GM18867 (cell line): ENCODE results near the gene ADAM8.
"Not testable (repeated sequence)": the region's sequence is repeated elsewhere in the genome, so short reads cannot be mapped to it uniquely, and the experiment has no call there.

Experiments used
- ATAC-seq: cut with Tn5 transposase; IDR thresholded peaks from one replicate; pipeline ENCODE4 v1.9.1; 2021; ENCODE audit warnings: mild to moderate bottlenecking, moderate library complexity; ENCODE audit not compliant: unreplicated experiment

The ADAM8 gene

DNA sequence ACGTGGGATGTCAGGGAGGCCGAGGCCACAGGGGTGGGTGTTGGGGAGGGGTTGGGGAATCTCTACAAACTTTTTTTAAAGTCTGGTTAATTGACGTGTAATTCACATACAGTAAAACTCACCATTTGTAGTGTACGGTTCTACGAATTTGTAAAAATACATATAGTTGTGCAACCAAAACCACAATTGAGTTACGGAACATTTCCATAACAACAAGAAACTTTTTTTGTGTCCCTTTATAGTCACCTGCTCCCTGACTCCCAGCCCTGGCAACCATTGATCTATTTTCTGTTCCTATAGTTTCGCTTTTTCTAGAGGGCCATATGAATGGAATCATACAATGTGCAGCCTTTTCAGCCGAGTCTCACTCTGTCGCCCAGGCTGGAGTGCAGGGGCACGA is 41.9 kb downstream of the ADAM8 start:
- ATAC-seq = not testable (repeated sequence)

- ATAC-seq = no peak
These were observed 44.6 kb downstream of the ADAM8 start for GRCh38 chr10:133231946-133232574.

- no peak for ATAC-seq
These were observed 45.3 kb downstream of the ADAM8 start for GRCh38 chr10:133231244-133231945.

DNA sequence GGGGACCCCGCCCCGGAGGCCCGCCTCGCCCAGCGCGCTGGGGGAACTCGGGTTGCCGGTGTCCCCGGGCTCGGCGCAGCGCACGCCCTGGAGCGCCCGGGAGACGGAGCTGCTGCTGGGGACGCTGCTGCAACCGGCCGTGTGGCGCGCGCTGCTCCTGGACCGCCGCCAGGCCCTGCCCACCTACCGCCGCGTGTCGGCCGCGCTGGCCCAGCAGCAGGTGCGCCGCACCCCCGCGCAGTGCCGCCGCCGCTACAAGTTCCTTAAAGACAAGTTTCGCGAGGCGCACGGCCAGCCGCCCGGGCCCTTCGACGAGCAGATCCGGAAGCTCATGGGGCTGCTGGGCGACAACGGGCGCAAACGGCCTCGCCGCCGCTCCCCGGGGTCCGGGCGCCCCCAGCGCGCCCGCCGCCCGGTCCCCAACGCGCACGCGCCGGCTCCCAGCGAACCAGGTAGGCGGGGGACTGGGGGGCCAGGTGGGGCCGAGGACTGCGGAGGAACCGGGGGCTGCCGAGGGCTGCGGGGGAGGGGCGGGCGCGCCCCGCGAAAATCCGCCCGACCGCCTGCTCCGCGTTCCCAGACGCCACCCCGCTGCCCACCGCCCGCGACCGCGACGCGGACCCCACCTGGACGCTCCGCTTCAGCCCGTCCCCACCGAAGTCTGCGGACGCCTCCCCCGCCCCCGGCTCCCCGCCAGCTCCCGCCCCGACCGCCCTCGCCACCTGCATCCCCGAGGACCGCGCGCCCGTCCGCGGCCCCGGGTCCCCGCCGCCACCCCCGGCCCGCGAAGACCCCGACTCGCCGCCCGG is 46.1 kb downstream of the ADAM8 start:
- ATAC-seq = no peak

DNA sequence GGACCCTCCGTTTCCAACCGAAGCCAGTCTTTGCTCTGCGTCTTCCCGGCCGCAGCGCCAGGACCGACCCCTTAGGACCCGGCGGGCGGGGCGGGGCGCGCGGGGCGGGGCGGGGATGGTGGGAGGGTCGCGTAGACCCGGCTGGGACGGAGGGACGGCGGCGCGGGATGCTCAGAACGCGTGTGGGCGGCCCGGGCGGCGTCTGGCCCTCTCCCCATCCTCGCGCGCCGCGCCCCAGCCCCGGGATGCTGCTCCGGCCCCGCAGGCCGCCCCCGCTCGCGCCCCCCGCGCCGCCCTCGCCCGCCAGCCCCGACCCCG is 46.7 kb downstream of the ADAM8 start, which contains the start of gene UTF1:
TSS of gene UTF1 (plus strand) at position 174 of the 318 bp plus-strand sequence. CDS start at position 246, 72 bp downstream.
- ATAC-seq = no peak

DNA sequence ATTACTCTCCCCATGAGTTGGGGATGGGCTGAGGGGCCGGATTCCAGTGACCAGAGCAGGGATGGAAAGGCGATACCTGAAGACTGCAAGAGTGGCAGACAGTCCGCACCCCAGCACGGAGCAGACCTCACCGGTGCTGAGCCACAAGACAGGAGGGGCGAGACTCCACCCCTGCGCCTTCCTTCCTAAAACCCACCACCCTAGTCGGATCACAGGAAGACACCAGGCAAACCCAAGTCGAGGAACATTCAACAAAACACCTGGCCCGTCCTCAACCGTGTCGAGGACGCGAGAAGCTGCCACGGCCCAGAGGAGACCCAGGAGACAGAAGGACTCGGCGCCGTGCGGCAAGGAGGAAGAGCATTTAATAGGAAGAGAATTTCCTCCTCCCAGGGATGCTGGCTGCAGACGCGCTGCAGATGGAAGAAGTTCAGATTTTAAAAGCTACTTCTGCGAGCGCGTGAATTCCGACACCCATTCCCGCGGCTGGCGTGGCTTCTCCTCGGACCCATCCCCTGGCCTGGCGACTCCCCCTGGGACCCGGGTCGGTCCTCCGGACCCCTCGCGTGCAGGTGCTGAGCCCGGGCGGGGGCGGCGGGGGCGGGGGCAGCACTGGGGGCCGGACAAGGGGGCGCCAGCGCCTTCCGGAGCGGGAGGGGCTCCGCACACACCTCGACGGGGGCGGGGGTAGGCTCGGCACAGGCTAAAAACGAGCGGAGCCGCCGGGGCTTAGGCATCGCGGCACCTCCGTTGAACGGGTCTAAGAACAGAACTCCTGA is 47.2 kb downstream of the ADAM8 start:
- no peak for ATAC-seq

- ATAC-seq = no peak
These were observed 49.4 kb downstream of the ADAM8 start for GRCh38 chr10:133227256-133227655.

GRCh38 chr10:133226251-133226808 is 50.3 kb downstream of the ADAM8 start:
- no peak for ATAC-seq

DNA sequence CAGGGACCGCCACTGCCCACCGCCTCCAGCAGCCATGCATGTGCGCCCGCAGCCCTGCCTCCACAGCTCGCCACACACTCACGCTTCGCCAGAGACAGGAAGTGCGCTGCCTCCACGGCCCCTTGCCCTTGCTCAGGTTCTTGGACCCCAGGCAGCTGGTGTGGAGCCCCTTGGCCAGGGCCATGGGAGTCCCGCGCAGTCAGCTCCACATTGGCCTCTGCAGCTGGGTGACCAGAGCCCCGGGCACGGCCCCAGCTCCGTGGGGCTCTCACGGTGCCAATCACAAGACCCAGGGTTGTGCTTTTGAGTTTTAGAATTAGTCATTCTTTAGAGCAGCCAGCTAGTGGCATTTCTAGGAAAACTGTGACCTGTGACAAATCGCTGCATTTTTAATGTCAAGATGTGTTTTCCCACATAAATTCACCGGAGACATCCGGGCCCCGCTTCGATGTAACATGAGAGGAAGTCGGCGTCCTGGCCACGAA is 50.9 kb downstream of the ADAM8 start:
- ATAC-seq = no peak

DNA sequence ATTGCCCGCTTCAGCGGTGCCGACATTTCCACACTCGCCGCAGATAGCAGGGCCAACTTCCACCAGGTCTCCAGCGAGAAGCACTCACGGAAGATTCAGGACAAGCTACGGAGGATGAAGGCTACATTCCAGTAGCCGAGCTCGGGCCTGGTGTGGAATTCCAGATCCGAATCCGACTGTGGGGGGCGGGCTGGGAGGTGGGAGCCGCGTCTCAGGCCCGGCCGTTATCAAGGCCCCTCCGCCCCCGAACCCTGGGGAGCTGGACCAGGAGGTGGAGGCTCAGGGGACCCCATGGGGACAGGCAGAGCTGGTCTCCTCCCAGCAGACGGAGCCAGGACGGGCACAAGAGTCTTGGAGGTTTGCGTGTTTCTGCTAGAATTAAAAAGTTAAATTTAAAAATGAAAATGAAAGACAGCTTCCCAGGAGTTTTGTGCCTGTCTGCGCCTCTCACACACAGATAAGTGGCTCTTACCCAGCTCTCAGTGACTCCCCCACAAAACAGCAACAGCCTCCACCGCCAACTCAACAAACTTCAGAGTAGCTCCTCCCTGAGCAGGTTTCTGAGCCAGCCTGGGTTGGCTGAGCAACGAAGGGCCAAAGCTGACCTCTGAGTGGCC is 51.8 kb downstream of the ADAM8 start:
- no peak for ATAC-seq

DNA sequence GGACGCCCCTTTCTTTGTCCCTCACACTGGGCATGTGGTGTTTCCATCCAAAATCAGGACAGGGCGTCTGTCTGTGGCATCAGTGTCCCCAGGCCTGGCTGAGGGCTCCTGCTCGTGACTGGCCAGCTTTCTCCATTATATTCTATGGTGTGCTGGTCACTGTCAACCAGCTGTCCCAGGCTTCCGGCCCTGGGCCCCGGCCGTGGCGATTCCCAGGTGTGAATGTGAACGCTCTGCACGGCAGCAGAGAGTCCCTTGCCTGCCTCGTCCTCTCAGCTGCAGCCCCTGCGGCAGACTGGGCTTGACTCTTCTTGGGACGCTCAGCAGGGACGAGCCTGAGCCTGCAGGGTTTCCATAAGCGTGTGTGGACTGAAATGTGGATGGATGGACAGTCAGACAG is 52.6 kb downstream of the ADAM8 start:
- no peak for ATAC-seq

- not testable (repeated sequence) for ATAC-seq
These were observed 54.9 kb downstream of the ADAM8 start for GRCh38 chr10:133221756-133222155.

- no peak for ATAC-seq
These were observed 55.3 kb downstream of the ADAM8 start for GRCh38 chr10:133221331-133221730.

DNA sequence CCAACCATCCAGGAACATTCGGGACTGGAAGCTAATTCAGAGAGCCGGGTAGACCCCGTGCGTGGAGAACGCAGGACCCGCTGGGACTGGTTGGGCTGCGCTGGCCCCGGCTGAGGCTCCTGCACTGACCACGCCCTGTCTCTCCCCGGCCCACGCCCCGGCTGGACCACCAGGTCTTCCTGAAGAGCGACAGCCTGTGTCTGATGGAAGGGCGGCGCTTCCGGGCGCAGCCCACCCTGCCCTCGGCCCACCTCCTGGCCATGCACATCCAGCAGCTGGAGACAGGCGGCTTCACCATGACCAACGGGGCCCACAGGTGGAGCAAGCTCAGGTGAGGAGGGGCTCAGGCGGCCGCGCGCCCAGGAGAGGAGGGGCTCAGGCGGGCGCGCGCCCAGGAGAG is 56.9 kb downstream of the ADAM8 start:
- ATAC-seq = no peak

GRCh38 chr10:133218891-133219290 is 57.8 kb downstream of the ADAM8 start:
- ATAC-seq = no peak

GRCh38 chr10:133217800-133218589 is 58.7 kb downstream of the ADAM8 start:
- no peak for ATAC-seq

- ATAC-seq = no peak
These were observed 59.9 kb downstream of the ADAM8 start for GRCh38 chr10:133216776-133217175.

GRCh38 chr10:133215586-133215985 is 61.1 kb downstream of the ADAM8 start:
- no peak for ATAC-seq
